Measurements from ENCODE around the gene OXA1L. TPM values are rescaled to one million over a fixed set of nuclear protein-coding genes. Genes with fewer than 3 reads are reported as not detected.
"Not testable (repeated sequence)": the region's sequence is repeated elsewhere in the genome, so short reads cannot be mapped to it uniquely, and the experiment has no call there.

The OXA1L gene
- total RNA-seq = 121 and 125 TPM in 2 replicates
- long read RNA-seq, transcript OXA1L-201 (10 exons, 1,719 nt) = major isoform, 131 of 154 reads
- long read RNA-seq, partial matches to known transcripts = 10 of 154 reads
- long read RNA-seq, other reads (novel, unspliced or antisense) = 13 of 154 reads

- Mint-ChIP-seq H3K36me3 (ENCODE audit: low read depth) (peaks cover 30% of the 10 kb centered on the region), H3K4me3 (peak within 1 kb of the TSS; percentile 87), H3K9me3 (peaks cover 5% of the 10 kb centered on the region), H3K4me1 (peaks cover 34% of the 10 kb centered on the region), H3K27me3 (ENCODE audit: low read depth) (no peaks in the 10 kb centered on the region), H3K27ac (ENCODE audit: unreplicated experiment) (peak within 1 kb of the TSS; percentile 89)
- DNase-seq (ENCODE audit: low read depth, low spot score) = peak; percentile 84
- TF ChIP-seq CTCF (conservative IDR thresholded peaks at IDR 0.05) = no peak
Observed at GRCh38 chr14:22766457-22767322, at the start of gene OXA1L. OXA1L (plus strand) TSS chr14:22766688; CDS start chr14:22766702, 14 bp downstream.

GRCh38 chr14:22718091-22718490 lies 48.4 kb upstream of the OXA1L start:
- no peak overlapping the region for H3K4me3 Mint-ChIP-seq
- H3K9me3 Mint-ChIP-seq = no peaks in the 10 kb centered on the region
- no peak overlapping the region for H3K27ac Mint-ChIP-seq (ENCODE audit: unreplicated experiment)
- TF ChIP-seq CTCF (conservative IDR thresholded peaks at IDR 0.05) = no peak
- peaks cover 12% of the 10 kb centered on the region for H3K27me3 Mint-ChIP-seq (ENCODE audit: low read depth)
- H3K4me1 Mint-ChIP-seq = peaks cover 4% of the 10 kb centered on the region
- no peak for DNase-seq (ENCODE audit: low read depth, low spot score)
- no peaks in the 10 kb centered on the region for H3K36me3 Mint-ChIP-seq (ENCODE audit: low read depth)

- TF ChIP-seq CTCF (conservative IDR thresholded peaks at IDR 0.05) = no peak
- Mint-ChIP-seq H3K36me3 (ENCODE audit: low read depth) (no peaks in the 10 kb centered on the region), H3K27ac (ENCODE audit: unreplicated experiment) (no peak overlapping the region), H3K27me3 (ENCODE audit: low read depth) (peaks cover 12% of the 10 kb centered on the region), H3K9me3 (no peaks in the 10 kb centered on the region), H3K4me3 (no peak overlapping the region), H3K4me1 (no peaks in the 10 kb centered on the region)
- DNase-seq (ENCODE audit: low read depth, low spot score) = no peak
Observed at GRCh38 chr14:22721213-22721612, 45.3 kb upstream of the OXA1L start.

GRCh38 chr14:22723815-22724214 lies 42.7 kb upstream of the OXA1L start:
- Mint-ChIP-seq H3K9me3 (no peaks in the 10 kb centered on the region), H3K4me1 (no peaks in the 10 kb centered on the region)
- no peak for DNase-seq (ENCODE audit: low read depth, low spot score)

GRCh38 chr14:22724847-22725246 lies 41.6 kb upstream of the OXA1L start:
- H3K36me3 Mint-ChIP-seq (ENCODE audit: low read depth); DNase-seq (ENCODE audit: low read depth, low spot score); H3K4me1 Mint-ChIP-seq; H3K4me3 Mint-ChIP-seq; H3K27ac Mint-ChIP-seq (ENCODE audit: unreplicated experiment); H3K9me3 Mint-ChIP-seq; H3K27me3 Mint-ChIP-seq (ENCODE audit: low read depth): not testable (repeated sequence)

More at GRCh38 chr14:22723815-22724214, 42.7 kb upstream of the OXA1L start:
- Mint-ChIP-seq H3K36me3 (ENCODE audit: low read depth) (no peaks in the 10 kb centered on the region), H3K27ac (ENCODE audit: unreplicated experiment) (no peak overlapping the region), H3K27me3 (ENCODE audit: low read depth) (peaks cover 6% of the 10 kb centered on the region), H3K4me3 (no peak overlapping the region)
- no peak for TF ChIP-seq CTCF (conservative IDR thresholded peaks at IDR 0.05)

- not testable (repeated sequence) for H3K36me3 Mint-ChIP-seq (ENCODE audit: low read depth); H3K4me3 Mint-ChIP-seq; DNase-seq (ENCODE audit: low read depth, low spot score); H3K4me1 Mint-ChIP-seq; H3K27ac Mint-ChIP-seq (ENCODE audit: unreplicated experiment); H3K9me3 Mint-ChIP-seq; H3K27me3 Mint-ChIP-seq (ENCODE audit: low read depth)
Observed at GRCh38 chr14:22725374-22725773, 41.1 kb upstream of the OXA1L start.
